ENCODE measurements around the gene ARHGAP29.

DNA sequence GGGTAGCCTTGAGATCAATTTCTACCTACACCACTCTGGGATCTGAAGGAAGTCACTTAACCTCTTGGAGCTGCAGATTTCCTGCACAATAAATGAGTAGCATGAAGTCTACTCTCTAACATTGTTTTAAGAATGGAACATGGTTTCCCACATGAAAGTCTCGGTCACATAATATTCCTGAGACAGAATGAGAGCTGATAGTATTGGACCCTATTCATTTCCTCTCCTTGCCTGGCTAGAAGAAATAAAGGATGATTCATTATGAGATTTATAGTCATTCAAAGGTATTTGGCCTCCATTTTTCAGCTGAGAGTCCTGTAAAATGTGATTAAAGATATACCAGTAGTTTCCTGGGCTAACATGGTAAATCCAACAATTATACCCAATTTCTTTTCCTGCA, 56.7 kb downstream of the ARHGAP29 start:
- no peak for TF ChIP-seq ZNF266 (tag by site-specific recombination; IDR thresholded peaks at IDR 0.05; ENCODE audit: low read depth)
- TF ChIP-seq, protein P1, sequence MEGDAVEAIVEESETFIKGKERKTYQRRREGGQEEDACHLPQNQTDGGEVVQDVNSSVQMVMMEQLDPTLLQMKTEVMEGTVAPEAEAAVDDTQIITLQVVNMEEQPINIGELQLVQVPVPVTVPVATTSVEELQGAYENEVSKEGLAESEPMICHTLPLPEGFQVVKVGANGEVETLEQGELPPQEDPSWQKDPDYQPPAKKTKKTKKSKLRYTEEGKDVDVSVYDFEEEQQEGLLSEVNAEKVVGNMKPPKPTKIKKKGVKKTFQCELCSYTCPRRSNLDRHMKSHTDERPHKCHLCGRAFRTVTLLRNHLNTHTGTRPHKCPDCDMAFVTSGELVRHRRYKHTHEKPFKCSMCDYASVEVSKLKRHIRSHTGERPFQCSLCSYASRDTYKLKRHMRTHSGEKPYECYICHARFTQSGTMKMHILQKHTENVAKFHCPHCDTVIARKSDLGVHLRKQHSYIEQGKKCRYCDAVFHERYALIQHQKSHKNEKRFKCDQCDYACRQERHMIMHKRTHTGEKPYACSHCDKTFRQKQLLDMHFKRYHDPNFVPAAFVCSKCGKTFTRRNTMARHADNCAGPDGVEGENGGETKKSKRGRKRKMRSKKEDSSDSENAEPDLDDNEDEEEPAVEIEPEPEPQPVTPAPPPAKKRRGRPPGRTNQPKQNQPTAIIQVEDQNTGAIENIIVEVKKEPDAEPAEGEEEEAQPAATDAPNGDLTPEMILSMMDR (tag by site-specific recombination; IDR thresholded peaks at IDR 0.05): no peak
- TF ChIP-seq ZNF223 (tag by site-specific recombination; IDR thresholded peaks at IDR 0.05): no peak
- TF ChIP-seq, protein P2, sequence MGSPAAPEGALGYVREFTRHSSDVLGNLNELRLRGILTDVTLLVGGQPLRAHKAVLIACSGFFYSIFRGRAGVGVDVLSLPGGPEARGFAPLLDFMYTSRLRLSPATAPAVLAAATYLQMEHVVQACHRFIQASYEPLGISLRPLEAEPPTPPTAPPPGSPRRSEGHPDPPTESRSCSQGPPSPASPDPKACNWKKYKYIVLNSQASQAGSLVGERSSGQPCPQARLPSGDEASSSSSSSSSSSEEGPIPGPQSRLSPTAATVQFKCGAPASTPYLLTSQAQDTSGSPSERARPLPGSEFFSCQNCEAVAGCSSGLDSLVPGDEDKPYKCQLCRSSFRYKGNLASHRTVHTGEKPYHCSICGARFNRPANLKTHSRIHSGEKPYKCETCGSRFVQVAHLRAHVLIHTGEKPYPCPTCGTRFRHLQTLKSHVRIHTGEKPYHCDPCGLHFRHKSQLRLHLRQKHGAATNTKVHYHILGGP (tag by site-specific recombination; IDR thresholded peaks at IDR 0.05): no peak
- no peak for TF ChIP-seq ZNF274 (IDR thresholded peaks at IDR 0.05; ENCODE audit: low read length)
- TF ChIP-seq ZNF274 (tag by site-specific recombination; IDR thresholded peaks at IDR 0.05; ENCODE audit: borderline replicate concordance): no peak
- TF ChIP-seq, protein P3, sequence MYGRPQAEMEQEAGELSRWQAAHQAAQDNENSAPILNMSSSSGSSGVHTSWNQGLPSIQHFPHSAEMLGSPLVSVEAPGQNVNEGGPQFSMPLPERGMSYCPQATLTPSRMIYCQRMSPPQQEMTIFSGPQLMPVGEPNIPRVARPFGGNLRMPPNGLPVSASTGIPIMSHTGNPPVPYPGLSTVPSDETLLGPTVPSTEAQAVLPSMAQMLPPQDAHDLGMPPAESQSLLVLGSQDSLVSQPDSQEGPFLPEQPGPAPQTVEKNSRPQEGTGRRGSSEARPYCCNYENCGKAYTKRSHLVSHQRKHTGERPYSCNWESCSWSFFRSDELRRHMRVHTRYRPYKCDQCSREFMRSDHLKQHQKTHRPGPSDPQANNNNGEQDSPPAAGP (tag by site-specific recombination; IDR thresholded peaks at IDR 0.05): no peak
- TF ChIP-seq SP2 (tag by site-specific recombination; IDR thresholded peaks at IDR 0.05): no peak
- no peak for TF ChIP-seq REST (tag by site-specific recombination; IDR thresholded peaks at IDR 0.05)

Measured in HEK293 (cell line).